Fibroblast of pulmonary artery (primary cell): ENCODE results near the gene SH2D7.

Source experiments
- DNase-seq: peaks from one replicate; pipeline ENCODE4 v3.0.0-alpha.2; 2010; ENCODE audit warnings: low read depth
- H3K4me3 ChIP-seq: replicated peaks from 2 replicates; pipeline ENCODE4 v1.5.1; 2011; ENCODE audit warnings: low read depth, mild to moderate bottlenecking, control low read depth, low read length, moderate library complexity
- CTCF ChIP-seq: IDR thresholded peaks from 2 replicates; pipeline ENCODE4 v1.5.1; 2011; ENCODE audit warnings: mild to moderate bottlenecking, control low read depth, low read length, inconsistent platforms; ENCODE audit errors: missing control alignments

The SH2D7 gene

DNA sequence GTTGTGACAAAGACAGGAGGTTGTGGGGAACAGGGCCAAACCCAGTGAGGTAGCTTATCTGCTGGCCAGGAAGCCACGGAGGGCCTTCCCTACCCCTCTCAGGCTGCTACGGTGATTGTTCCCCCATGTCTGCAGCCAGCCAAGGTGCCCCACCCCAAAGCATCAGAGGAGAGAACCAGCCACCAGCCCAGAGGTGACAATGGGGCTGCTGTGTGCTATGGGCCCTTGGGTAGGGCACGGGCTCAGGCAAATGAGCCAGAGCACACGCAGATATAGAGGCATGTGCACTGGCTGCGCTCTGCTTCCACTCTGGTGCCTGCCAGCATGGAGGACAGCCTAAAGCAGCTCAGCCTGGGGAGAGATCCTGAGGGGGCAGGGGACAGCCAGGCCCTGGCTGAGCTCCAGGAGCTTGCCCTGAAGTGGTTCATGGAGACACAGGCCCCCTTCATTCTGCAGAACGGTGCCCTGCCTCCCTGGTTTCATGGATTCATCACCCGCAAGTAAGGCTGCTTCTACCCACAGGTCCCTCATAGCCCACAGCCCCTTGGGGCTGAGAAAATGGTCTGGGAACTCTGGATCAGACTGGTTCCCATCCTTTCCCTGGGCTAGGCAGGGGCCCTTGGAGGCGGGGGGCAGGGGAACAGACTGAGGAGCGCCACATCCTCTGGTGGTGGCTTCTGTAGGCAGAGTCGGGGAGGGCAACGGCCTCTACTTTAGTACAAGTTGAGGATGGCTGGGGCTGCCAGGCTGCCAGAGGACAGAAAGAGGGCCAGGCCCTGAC is at the start of gene SH2D7:
Gene SH2D7 (plus strand): TSS at position 301 of the 781 bp plus-strand sequence. CDS start 24 bp downstream, at position 325.
- no peak for TF ChIP-seq CTCF
- no peak within 1 kb of the TSS for H3K4me3 ChIP-seq
- DNase-seq: no peak

DNA sequence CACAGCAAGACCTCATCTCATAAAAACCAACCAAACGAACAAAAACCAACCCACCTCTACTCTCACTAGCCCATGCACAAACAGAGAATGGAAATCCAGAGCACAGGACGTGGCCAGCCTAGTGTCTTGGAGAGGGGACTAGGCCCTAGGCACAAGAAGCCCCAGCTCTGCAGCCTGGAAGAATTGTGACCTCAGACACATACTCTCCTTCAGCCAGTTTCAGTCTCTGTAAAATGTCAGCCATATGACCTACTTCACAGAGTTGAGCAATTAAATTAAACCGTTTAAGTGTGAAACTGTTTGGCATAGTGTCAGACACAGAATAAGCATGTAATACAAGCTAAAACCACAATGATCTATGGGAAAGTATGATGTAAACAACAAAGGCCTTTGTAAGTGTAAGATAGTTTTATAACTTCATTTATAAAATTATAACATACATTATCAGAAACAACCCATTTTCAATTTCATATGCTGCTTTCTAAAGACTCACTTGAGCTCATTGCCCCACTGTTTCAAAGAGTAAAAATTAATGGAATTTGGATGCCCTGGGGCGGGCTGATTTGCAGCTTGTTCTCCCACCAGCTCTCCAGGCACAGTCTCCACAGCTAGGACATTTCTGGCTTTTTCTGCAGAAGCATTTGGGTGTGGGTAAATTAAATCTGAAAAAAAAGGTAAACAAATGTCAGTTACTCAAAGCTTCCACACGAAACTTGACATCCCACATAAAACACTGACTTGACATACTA is 47.8 kb upstream of the SH2D7 start:
- TF ChIP-seq CTCF: no peak
- no peak for DNase-seq

DNA sequence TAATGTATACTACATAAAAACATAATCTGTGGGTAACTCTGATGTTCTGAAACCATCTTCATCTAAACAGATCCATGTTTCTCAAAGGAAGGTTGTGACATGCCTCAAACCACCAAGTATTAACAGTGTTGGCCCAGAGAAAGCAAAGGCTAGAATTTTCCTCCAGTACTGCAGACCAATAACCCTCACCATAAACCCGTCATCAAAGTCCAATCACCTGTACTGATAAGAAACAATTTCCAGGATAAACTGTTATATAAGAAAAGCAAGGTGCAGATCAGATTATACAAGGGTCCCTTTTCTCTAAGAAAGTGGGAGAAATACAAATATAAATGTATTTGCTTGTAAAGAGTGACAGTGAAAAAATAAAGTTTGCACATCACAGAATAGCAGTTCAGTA is 47.2 kb upstream of the SH2D7 start:
- no peak for TF ChIP-seq CTCF
- no peak overlapping the region for H3K4me3 ChIP-seq
- no peak for DNase-seq

More for the DNA sequence above, 47.8 kb upstream of the SH2D7 start:
- no peak overlapping the region for H3K4me3 ChIP-seq

GRCh38 chr15:78046796-78047341 is 45.5 kb upstream of the SH2D7 start:
- H3K4me3 ChIP-seq: no peak overlapping the region

DNA sequence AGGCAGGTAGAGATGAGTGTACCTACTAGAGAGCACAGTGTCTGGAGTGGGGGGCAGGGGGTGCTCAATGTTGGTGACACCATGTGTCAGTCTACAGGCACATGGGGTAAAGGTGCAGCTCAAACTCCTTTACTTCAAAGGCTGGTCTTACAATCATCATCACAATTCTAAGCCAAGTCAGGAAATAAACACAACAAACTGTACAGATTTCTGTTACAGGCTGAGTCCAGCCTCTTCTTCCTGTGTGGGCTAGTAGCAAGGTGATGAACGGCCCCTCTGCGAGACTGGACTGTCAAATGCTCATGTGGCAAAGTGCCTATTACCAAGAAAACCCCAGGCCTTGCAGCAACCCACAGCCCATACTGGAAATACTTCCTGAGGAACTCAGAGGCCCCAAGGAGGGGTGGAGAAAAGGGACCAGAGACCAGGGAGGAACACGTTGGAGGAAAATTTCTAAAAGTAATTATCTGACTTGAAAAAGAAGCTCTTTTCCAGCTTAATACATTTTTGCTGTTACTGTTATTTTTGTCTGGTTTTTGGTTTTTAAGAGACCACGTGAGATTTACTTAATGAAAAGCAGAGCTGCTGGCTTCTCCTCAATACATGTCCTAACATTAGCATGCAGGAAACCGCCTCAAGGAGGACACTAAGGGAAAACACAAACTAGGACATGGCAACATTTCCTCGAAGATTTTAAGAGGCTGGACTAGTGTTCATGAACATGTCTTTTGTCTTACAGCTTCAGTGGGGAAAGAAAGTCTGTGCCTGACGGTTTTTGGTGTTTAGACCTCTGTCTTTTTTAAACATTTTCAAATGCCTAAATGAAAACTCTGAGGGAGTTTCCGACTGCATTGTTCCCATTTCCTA is 44.4 kb upstream of the SH2D7 start:
- no peak overlapping the region for H3K4me3 ChIP-seq
- no peak for TF ChIP-seq CTCF
- DNase-seq: peak; percentile 79

More at GRCh38 chr15:78046796-78047341, 45.5 kb upstream of the SH2D7 start:
- DNase-seq: no peak
- no peak for TF ChIP-seq CTCF

GRCh38 chr15:78048628-78048920 is 43.8 kb upstream of the SH2D7 start:
- H3K4me3 ChIP-seq: no peak overlapping the region
- DNase-seq: no peak
- TF ChIP-seq CTCF: no peak
